A673 (cell line): Measurements from ENCODE around the gene AFAP1L1. TPM values are rescaled to one million over a fixed set of nuclear protein-coding genes. Genes with fewer than 3 reads are reported as not detected.

Experiments
- BruUV-seq: library from RNA; stranded (reverse); fragments of 400-500 nt; replicated peaks from 2 replicates; lab custom pipeline; 2021; lab: Mats Ljungman, UMichigan
- CTCF ChIA-PET: fragments of 300-600 bp; sonication (Branson Sonifier 250); formaldehyde crosslinking; loops from one replicate; lab custom pipeline; 2022; ENCODE audit warnings: antibody characterized with exemption; lab: Charles Lee
- POLR2A ChIA-PET: fragments of 300-600 bp; sonication (Branson Sonifier 250); formaldehyde crosslinking; loops from one replicate; lab custom pipeline; 2022; ENCODE audit warnings: antibody characterized with exemption; ENCODE audit not compliant: low non-redundant PET; lab: Charles Lee
- DNase-seq: peaks from one replicate; pipeline ENCODE4 v3.0.0-alpha.2; 2015; ENCODE audit warnings: low spot score
- H3K27ac ChIP-seq: fragments of 200-600 bp; sonication (generic); 2 replicates; pipeline ENCODE4 v1.5.1; 2016; ENCODE audit warnings: mixed run types, low read depth, mild to moderate bottlenecking, mixed read lengths, antibody characterized with exemption, low read length; ENCODE audit not compliant: poor library complexity, severe bottlenecking
- H3K27me3 ChIP-seq: fragments of 200-600 bp; sonication (generic); replicated peaks from 2 replicates; pipeline ENCODE4 v1.6.1; 2017; ENCODE audit warnings: mixed run types, low read depth, mild to moderate bottlenecking, mixed read lengths, antibody characterized with exemption, low read length; ENCODE audit not compliant: insufficient read depth, poor library complexity
- H3K36me3 ChIP-seq: fragments of 200-600 bp; sonication (generic); 2 replicates; pipeline ENCODE4 v1.6.1; 2016; ENCODE audit warnings: mixed run types, mild to moderate bottlenecking, mixed read lengths, antibody characterized with exemption, low read length; ENCODE audit not compliant: insufficient read depth, poor library complexity, severe bottlenecking
- H3K4me1 ChIP-seq: fragments of 200-600 bp; sonication (generic); 2 replicates; pipeline ENCODE4 v1.6.1; 2017; ENCODE audit warnings: mixed run types, mild to moderate bottlenecking, mixed read lengths, antibody characterized with exemption, low read length; ENCODE audit not compliant: insufficient read depth, poor library complexity, severe bottlenecking
- H3K4me3 ChIP-seq: fragments of 200-600 bp; sonication (generic); 2 replicates; pipeline ENCODE4 v1.5.1; 2016; ENCODE audit warnings: low read depth, mixed run types, mild to moderate bottlenecking, mixed read lengths, low read length; ENCODE audit not compliant: poor library complexity, severe bottlenecking
- H3K9me3 ChIP-seq: fragments of 200-600 bp; sonication (generic); 2 replicates; pipeline ENCODE4 v1.6.1; 2016; ENCODE audit warnings: mixed run types, low read depth, mild to moderate bottlenecking, mixed read lengths, antibody characterized with exemption, low read length; ENCODE audit not compliant: poor library complexity, severe bottlenecking
- EZH2 ChIP-seq: fragments of 200-600 bp; sonication (generic); IDR thresholded peaks from 2 replicates; pipeline ENCODE4 v1.6.1; 2017; ENCODE audit warnings: borderline replicate concordance, low read depth, mild to moderate bottlenecking, mixed read lengths, antibody characterized with exemption, low read length; ENCODE audit not compliant: poor library complexity, severe bottlenecking
- intact Hi-C: fragments of 100-400 bp; cut with micrococcal nuclease; formaldehyde crosslinking; loops from one replicate; pipeline ENCODE4 v1.10.0; 2022; ENCODE audit not compliant: unreplicated experiment
- total RNA-seq: library from RNA; stranded (reverse); gene quantifications from 2 replicates; pipeline ENCODE4 v1.2.3, GENCODE V29; 2021
- TF ChIP-seq, protein P1 (sequence below): fragments of 300-800, 200-600 bp; sonication (generic); conservative IDR thresholded peaks from 2 replicates; pipeline ENCODE4 v1.5.1; 2017; ENCODE audit warnings: low read depth, mild to moderate bottlenecking, antibody characterized with exemption, low read length, moderate library complexity, mixed read lengths

AFAP1L1 gene
- total RNA-seq, 1 experiment from 2014 or later: 0.21 TPM

DNA sequence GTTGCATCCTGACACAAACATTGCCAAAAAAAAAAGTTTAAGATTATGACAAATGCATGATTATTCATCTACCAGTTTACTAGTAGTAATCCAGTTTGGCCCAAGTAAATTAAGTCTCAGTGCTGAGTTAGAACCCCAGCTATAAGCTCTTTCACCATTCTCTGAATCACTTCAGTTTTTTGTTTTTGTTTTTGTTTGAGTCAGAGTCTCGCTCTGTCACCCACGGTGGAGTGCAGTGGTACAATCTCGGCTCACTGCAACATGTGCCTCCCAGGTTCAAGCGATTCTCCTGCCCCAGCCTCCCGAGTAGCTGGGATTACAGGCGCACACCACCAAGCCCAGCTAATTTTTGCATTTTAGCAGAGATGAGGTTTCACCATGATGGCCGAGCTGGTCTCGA is 84.7 kb downstream of the AFAP1L1 start:
- POLR2A ChIA-PET: interaction anchor here (0.6 kb wide), 1 partner anchor 564 kb away, joined by 9 read pairs; no protein-coding TSS in a partner anchor
- TF ChIP-seq, protein P1, sequence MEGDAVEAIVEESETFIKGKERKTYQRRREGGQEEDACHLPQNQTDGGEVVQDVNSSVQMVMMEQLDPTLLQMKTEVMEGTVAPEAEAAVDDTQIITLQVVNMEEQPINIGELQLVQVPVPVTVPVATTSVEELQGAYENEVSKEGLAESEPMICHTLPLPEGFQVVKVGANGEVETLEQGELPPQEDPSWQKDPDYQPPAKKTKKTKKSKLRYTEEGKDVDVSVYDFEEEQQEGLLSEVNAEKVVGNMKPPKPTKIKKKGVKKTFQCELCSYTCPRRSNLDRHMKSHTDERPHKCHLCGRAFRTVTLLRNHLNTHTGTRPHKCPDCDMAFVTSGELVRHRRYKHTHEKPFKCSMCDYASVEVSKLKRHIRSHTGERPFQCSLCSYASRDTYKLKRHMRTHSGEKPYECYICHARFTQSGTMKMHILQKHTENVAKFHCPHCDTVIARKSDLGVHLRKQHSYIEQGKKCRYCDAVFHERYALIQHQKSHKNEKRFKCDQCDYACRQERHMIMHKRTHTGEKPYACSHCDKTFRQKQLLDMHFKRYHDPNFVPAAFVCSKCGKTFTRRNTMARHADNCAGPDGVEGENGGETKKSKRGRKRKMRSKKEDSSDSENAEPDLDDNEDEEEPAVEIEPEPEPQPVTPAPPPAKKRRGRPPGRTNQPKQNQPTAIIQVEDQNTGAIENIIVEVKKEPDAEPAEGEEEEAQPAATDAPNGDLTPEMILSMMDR: no peak
- no peak for TF ChIP-seq EZH2
- Histone ChIP-seq H3K4me3 (no peak overlapping the region), H3K4me1 (peaks cover 10% of the 10 kb centered on the region), H3K9me3 (no peaks in the 10 kb centered on the region), H3K36me3 (peaks cover 33% of the 10 kb centered on the region), H3K27me3 (no peaks in the 10 kb centered on the region), H3K27ac (no peak overlapping the region)
- no peak for DNase-seq
- BruUV-seq: no TSS peak
- CTCF ChIA-PET: interaction anchor here (0.6 kb wide), 1 partner anchor 196 kb away, joined by 5 read pairs; no protein-coding TSS in a partner anchor
- intact Hi-C loops: no loop called here

DNA sequence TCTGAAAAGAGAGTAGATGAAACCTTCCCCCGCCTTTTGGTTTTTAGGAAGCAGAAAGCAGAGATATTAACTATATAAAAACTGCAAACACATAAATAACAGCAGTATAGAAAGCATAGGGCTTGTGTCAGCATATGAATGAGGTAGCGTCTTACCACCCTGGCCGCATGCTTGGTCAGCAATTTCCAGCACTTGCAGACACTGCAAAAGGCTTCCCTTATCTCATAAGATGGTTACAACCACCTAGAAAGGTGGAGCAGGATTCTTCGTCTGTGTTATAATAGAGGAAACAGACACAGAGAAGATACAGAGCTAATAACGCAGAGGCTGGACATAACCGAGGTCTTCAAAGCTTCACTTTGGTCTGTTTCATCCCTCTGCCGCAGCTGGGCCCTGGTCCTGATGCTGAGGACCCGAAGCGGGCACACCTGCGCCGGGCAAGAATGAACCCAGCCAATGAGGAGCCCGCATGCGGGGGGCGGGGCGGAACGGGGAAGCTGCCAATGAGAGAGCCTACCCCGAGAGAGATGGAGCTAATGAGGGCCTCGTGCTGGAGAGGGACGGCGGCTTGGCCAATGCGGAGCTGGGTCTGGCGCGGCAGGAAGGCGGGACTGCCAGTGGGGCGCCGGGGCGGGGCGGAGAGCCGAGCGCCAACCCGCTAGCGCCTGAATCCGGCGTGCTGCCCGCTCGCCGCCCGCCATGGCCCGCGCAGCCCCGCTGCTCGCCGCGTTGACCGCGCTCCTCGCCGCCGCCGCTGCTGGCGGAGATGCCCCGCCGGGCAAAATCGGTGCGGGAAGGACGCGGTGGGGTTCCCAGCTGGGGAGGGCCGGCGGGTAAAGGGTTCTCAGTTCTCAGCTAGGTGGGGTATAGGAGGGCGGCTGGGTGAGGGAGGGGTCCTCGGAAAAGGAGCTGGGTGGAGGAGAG is 86.0 kb downstream of the AFAP1L1 start, which contains the start of gene PCYOX1L:
PCYOX1L (plus strand) TSS at position 677 of the 924 bp plus-strand sequence; CDS start at position 700, 23 bp downstream.
- no peak for TF ChIP-seq EZH2
- TF ChIP-seq, protein P1: no peak
- Histone ChIP-seq H3K36me3 (peaks cover 21% of the 10 kb centered on the region), H3K4me3 (peak within 1 kb of the TSS; percentile 62), H3K27ac (no peak within 1 kb of the TSS), H3K27me3 (no peaks in the 10 kb centered on the region), H3K9me3 (no peaks in the 10 kb centered on the region), H3K4me1 (peaks cover 10% of the 10 kb centered on the region)
- DNase-seq: peak; percentile 96
- intact Hi-C loops: no loop called here
- BruUV-seq: no TSS peak
- ChIA-PET POLR2A (interaction anchor here (1.0 kb wide), 1 partner anchor 12 kb away, joined by 4 read pairs; the partner anchor contains the start of gene GRPEL2), CTCF (interaction anchor here (2.2 kb wide), 1 partner anchor 10 kb away, joined by 11 read pairs; no protein-coding TSS in a partner anchor)

DNA sequence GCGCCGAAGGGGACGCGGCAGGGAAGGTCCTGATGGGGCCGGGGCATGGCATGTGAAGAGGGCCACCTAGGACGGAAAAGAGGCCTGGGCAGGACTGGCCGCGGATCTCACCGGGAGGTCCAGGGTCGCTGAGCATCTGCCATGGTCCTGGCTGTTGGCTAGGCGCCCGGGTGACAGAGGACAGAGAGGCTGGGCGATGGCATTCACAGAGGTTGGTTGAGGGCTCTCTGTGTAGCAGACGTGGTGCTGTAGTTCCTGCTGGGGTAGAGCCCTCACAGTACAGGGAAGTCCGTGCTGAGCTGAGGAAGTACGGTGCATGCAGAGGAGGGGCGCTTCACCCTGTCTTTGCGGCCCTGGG is 86.6 kb downstream of the AFAP1L1 start:
- intact Hi-C loops: no loop called here
- POLR2A ChIA-PET: interaction anchor here (1.0 kb wide), 1 partner anchor 13 kb away, joined by 4 read pairs; the partner anchor contains the start of gene GRPEL2
- BruUV-seq: no TSS peak

More for the DNA sequence above, 86.6 kb downstream of the AFAP1L1 start:
- Histone ChIP-seq H3K27ac (no peak overlapping the region), H3K4me3 (peak overlapping the region; percentile 62), H3K4me1 (peaks cover 10% of the 10 kb centered on the region), H3K9me3 (no peaks in the 10 kb centered on the region), H3K27me3 (no peaks in the 10 kb centered on the region), H3K36me3 (peaks cover 15% of the 10 kb centered on the region)
- TF ChIP-seq EZH2: no peak
- TF ChIP-seq, protein P1: no peak
- CTCF ChIA-PET: interaction anchor here (2.2 kb wide), 1 partner anchor 9 kb away, joined by 11 read pairs; no protein-coding TSS in a partner anchor
- no peak for DNase-seq
